Measurements from ENCODE around the gene TUBA1A. TPM values are rescaled to one million over a fixed set of nuclear protein-coding genes. Genes with fewer than 3 reads are reported as not detected.

The TUBA1A gene
- total RNA-seq, 4 donors from 2014 or later = 14.7 to 68.0 (median 25.1) TPM

GRCh38 chr12:49206389-49206788 lies 17.5 kb upstream of the TUBA1A start:
- Histone ChIP-seq H3K9me3 (no peaks in the 10 kb centered on the region), H3K4me3 (no peak overlapping the region), H3K4me1 (peaks cover 5 to 9% of the 10 kb centered on the region in 2 donors), H3K27me3 (no peaks in the 10 kb centered on the region), H3K27ac (no peak overlapping the region), H3K36me3 (no peaks in the 10 kb centered on the region)
- ATAC-seq (no peak), DNase-seq (no peak)
- intact Hi-C loops (cut with DNase I; ENCODE audit: low total_unique reads) (no loop called here), in situ Hi-C loops (cut with MboI; ENCODE audit: low sequenced_read_pairs in 4 of 4) (no loop called here)
- TF ChIP-seq CTCF (IDR thresholded peaks at IDR 0.05 in 4 of 5, conservative IDR thresholded peaks at IDR 0.05 in 1 of 5) = no peak
- TF ChIP-seq POLR2A (IDR thresholded peaks at IDR 0.05) = no peak

GRCh38 chr12:49201595-49202295 lies 12.9 kb upstream of the TUBA1A start:
- Histone ChIP-seq H3K4me3 (no peak overlapping the region), H3K27ac (peak overlapping the region; percentile 7 to 54 (median 38)), H3K36me3 (no peaks in the 10 kb centered on the region), H3K27me3 (no peaks in the 10 kb centered on the region), H3K4me1 (peaks cover 12 to 17% of the 10 kb centered on the region in 2 donors), H3K9me3 (no peaks in the 10 kb centered on the region)
- in situ Hi-C loops (cut with MboI; ENCODE audit: low sequenced_read_pairs in 4 of 4) = no loop called here
- peak; percentile 21 to 50 for ATAC-seq
- TF ChIP-seq CTCF (IDR thresholded peaks at IDR 0.05 in 4 of 5, conservative IDR thresholded peaks at IDR 0.05 in 1 of 5) (no peak), POLR2A (IDR thresholded peaks at IDR 0.05) (no peak)
- intact Hi-C loops (cut with DNase I; ENCODE audit: low total_unique reads) = loop anchor here (1.0 kb wide), 1 partner anchor 12 kb away; the partner anchor contains the start of gene TUBA1A
- DNase-seq = no peak

- intact Hi-C loops (cut with DNase I; ENCODE audit: low total_unique reads) = loop anchor here (1.0 kb wide), 1 partner anchor 12 kb away; the partner anchor contains the start of gene TUBA1A
- H3K27me3 ChIP-seq = no peaks in the 10 kb centered on the region
- no peak overlapping the region for H3K4me3 ChIP-seq
- TF ChIP-seq CTCF (IDR thresholded peaks at IDR 0.05 in 4 of 5, conservative IDR thresholded peaks at IDR 0.05 in 1 of 5) (no peak), POLR2A (IDR thresholded peaks at IDR 0.05) (no peak)
- H3K27ac ChIP-seq = peak overlapping the region; percentile 48 to 54 (median 51)
- ATAC-seq = peak; percentile 92 to 95
- no peaks in the 10 kb centered on the region for H3K36me3 ChIP-seq
- peaks cover 12 to 17% of the 10 kb centered on the region in 2 donors for H3K4me1 ChIP-seq
- H3K9me3 ChIP-seq = no peaks in the 10 kb centered on the region
- in situ Hi-C loops (cut with MboI; ENCODE audit: low sequenced_read_pairs in 4 of 4) = no loop called here
- no peak for DNase-seq
These were observed 12.2 kb upstream of the TUBA1A start for GRCh38 chr12:49200919-49201594.

GRCh38 chr12:49198431-49199155 lies 9.7 kb upstream of the TUBA1A start:
- intact Hi-C loops (cut with DNase I; ENCODE audit: low total_unique reads) = no loop called here
- no peak for TF ChIP-seq POLR2A (IDR thresholded peaks at IDR 0.05)
- no peak for TF ChIP-seq CTCF (IDR thresholded peaks at IDR 0.05 in 4 of 5, conservative IDR thresholded peaks at IDR 0.05 in 1 of 5)
- ATAC-seq (no peak), DNase-seq (no peak)
- H3K4me3 ChIP-seq = no peak overlapping the region
- no peaks in the 10 kb centered on the region for H3K27me3 ChIP-seq
- H3K9me3 ChIP-seq = no peaks in the 10 kb centered on the region
- peaks cover 12 to 17% of the 10 kb centered on the region in 2 donors for H3K4me1 ChIP-seq
- in situ Hi-C loops (cut with MboI; ENCODE audit: low sequenced_read_pairs in 4 of 4) = no loop called here
- H3K27ac ChIP-seq = no peak overlapping the region
- H3K36me3 ChIP-seq = no peaks in the 10 kb centered on the region

All from gastrocnemius medialis (tissue), 4 donors.